ENCODE measurements around the gene HS3ST2.

Gene HS3ST2

DNA sequence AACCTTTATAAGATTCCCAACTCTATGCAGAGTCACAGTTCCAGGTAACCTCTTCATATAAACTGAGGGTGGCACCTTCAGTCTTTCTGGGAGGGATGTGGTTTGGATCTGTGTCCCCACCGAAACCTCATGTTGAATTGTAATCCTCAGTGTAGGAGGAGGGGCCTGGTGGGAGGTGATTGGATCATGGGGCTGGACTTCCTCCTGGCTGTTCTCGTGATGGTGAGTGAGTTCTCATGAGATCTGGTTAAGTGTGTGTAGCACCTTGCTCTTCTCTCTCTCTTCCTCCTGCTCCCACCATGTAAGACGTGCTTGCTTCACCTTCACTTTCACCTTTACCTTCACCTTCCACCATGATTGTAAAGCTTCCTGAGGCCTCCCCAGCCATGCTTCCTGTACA lies 30.5 kb downstream of the HS3ST2 start:
- Histone ChIP-seq H3K4me3 (ENCODE audit: low read length in 2 of 2) (no peak overlapping the region), H3K9me3 (ENCODE audit: control insufficient read depth in 2 of 2, low read length in 2 of 2) (no peaks in the 10 kb centered on the region), H3K27ac (ENCODE audit: low read depth in 2 of 2, low read length in 2 of 2) (no peak overlapping the region), H3K9ac (ENCODE audit: low read depth in 1 of 2, low read length in 2 of 2) (no peak overlapping the region), H3K27me3 (ENCODE audit: control insufficient read depth in 2 of 2, insufficient read depth in 2 of 2, low read length in 2 of 2) (peaks cover 7 to 8% of the 10 kb centered on the region in 2 donors), H3K36me3 (ENCODE audit: control insufficient read depth in 2 of 2, insufficient read depth in 2 of 2, low read length in 2 of 2) (no peaks in the 10 kb centered on the region), H3K4me1 (ENCODE audit: control insufficient read depth in 2 of 2, insufficient read depth in 2 of 2, low read length in 2 of 2) (no peaks in the 10 kb centered on the region)

DNA sequence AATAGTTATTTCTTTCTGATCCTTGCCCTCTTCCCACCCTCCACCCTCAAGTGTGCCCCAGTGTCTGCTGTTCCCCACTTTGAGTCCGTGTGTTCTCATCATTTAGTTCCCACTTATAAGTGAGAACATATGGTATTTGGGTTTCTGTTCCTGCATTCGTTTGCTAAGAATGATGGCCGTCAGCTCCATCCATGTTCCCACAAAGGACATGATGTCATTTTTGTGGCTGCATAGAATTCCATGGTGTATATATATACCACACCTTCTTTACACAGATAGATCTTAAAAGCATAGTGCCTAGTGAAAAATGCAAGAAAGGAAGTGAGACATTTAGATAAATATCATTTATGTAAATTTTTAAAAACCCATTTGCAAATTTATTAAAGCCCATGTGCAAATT lies 33.1 kb downstream of the HS3ST2 start:
- Histone ChIP-seq H3K9ac (ENCODE audit: low read depth in 1 of 2, low read length in 2 of 2) (no peak overlapping the region), H3K36me3 (ENCODE audit: control insufficient read depth in 2 of 2, insufficient read depth in 2 of 2, low read length in 2 of 2) (no peaks in the 10 kb centered on the region), H3K4me3 (ENCODE audit: low read length in 2 of 2) (no peak overlapping the region), H3K27me3 (ENCODE audit: control insufficient read depth in 2 of 2, insufficient read depth in 2 of 2, low read length in 2 of 2) (peaks cover 7 to 9% of the 10 kb centered on the region in 2 donors), H3K27ac (ENCODE audit: low read depth in 2 of 2, low read length in 2 of 2) (no peak overlapping the region), H3K4me1 (ENCODE audit: control insufficient read depth in 2 of 2, insufficient read depth in 2 of 2, low read length in 2 of 2) (no peaks in the 10 kb centered on the region), H3K9me3 (ENCODE audit: control insufficient read depth in 2 of 2, low read length in 2 of 2) (no peaks in the 10 kb centered on the region)

DNA sequence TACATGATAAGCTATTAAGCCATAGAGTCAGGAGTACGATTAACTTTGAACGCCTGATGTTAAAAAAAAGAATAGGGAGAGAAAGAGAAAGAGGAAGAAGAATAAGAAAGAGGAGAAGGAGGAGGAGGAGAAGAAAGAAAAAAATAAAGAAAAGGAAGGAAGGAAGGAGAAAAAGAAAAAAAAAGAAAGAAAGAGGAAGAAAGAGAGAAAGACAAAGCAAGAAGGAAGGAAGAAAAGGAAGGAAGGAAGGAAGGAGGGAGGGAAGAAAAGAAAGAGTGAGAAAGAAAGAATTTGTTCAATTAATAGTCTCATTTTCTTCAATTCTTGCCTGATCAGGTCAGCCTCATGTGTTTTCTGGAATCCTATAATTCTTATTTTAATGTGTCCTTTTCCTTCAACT lies 33.7 kb downstream of the HS3ST2 start:
- Histone ChIP-seq H3K9me3 (ENCODE audit: control insufficient read depth in 2 of 2, low read length in 2 of 2) (no peaks in the 10 kb centered on the region), H3K9ac (ENCODE audit: low read depth in 1 of 2, low read length in 2 of 2) (no peak overlapping the region), H3K4me1 (ENCODE audit: control insufficient read depth in 2 of 2, insufficient read depth in 2 of 2, low read length in 2 of 2) (no peaks in the 10 kb centered on the region), H3K27ac (ENCODE audit: low read depth in 2 of 2, low read length in 2 of 2) (no peak overlapping the region), H3K36me3 (ENCODE audit: control insufficient read depth in 2 of 2, insufficient read depth in 2 of 2, low read length in 2 of 2) (no peaks in the 10 kb centered on the region), H3K27me3 (ENCODE audit: control insufficient read depth in 2 of 2, insufficient read depth in 2 of 2, low read length in 2 of 2) (peaks cover 7 to 9% of the 10 kb centered on the region in 2 donors), H3K4me3 (ENCODE audit: low read length in 2 of 2) (no peak overlapping the region)

GRCh38 chr16:22848451-22848850 lies 34.5 kb downstream of the HS3ST2 start:
- Histone ChIP-seq H3K27ac (ENCODE audit: low read depth in 2 of 2, low read length in 2 of 2) (no peak overlapping the region), H3K4me3 (ENCODE audit: low read length in 2 of 2) (no peak overlapping the region), H3K9ac (ENCODE audit: low read depth in 1 of 2, low read length in 2 of 2) (no peak overlapping the region), H3K9me3 (ENCODE audit: control insufficient read depth in 2 of 2, low read length in 2 of 2) (no peaks in the 10 kb centered on the region), H3K27me3 (ENCODE audit: control insufficient read depth in 2 of 2, insufficient read depth in 2 of 2, low read length in 2 of 2) (peaks cover 4 to 7% of the 10 kb centered on the region in 2 donors), H3K4me1 (ENCODE audit: control insufficient read depth in 2 of 2, insufficient read depth in 2 of 2, low read length in 2 of 2) (no peaks in the 10 kb centered on the region), H3K36me3 (ENCODE audit: control insufficient read depth in 2 of 2, insufficient read depth in 2 of 2, low read length in 2 of 2) (no peaks in the 10 kb centered on the region)

DNA sequence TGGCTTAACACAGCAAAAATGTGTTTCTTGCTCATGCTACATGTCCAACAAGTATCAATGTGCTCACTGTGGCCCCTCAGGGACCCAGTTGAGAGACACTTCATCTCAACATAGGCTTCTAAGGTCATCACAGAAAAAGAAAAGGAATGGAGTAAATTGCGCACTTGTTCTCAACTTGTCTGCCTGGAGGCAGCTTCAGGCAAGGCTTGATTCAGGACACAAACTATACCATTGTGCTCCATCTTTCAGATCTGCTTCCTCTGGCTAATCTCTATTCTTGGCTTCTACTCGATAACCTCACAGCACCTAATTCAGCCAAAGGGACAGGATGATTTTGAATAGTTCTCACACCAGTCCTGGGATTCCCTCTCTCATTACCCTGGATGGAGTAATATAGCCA lies 35.6 kb downstream of the HS3ST2 start:
- Histone ChIP-seq H3K27me3 (ENCODE audit: control insufficient read depth in 2 of 2, insufficient read depth in 2 of 2, low read length in 2 of 2) (peaks cover 3 to 7% of the 10 kb centered on the region in 2 donors), H3K4me1 (ENCODE audit: control insufficient read depth in 2 of 2, insufficient read depth in 2 of 2, low read length in 2 of 2) (no peaks in the 10 kb centered on the region), H3K27ac (ENCODE audit: low read depth in 2 of 2, low read length in 2 of 2) (no peak overlapping the region), H3K36me3 (ENCODE audit: control insufficient read depth in 2 of 2, insufficient read depth in 2 of 2, low read length in 2 of 2) (no peaks in the 10 kb centered on the region), H3K9ac (ENCODE audit: low read depth in 1 of 2, low read length in 2 of 2) (no peak overlapping the region), H3K4me3 (ENCODE audit: low read length in 2 of 2) (no peak overlapping the region), H3K9me3 (ENCODE audit: control insufficient read depth in 2 of 2, low read length in 2 of 2) (no peaks in the 10 kb centered on the region)

- Histone ChIP-seq H3K27me3 (ENCODE audit: control insufficient read depth in 2 of 2, insufficient read depth in 2 of 2, low read length in 2 of 2) (no peaks in the 10 kb centered on the region), H3K9ac (ENCODE audit: low read depth in 1 of 2, low read length in 2 of 2) (no peak overlapping the region), H3K4me3 (ENCODE audit: low read length in 2 of 2) (no peak overlapping the region), H3K9me3 (ENCODE audit: control insufficient read depth in 2 of 2, low read length in 2 of 2) (no peaks in the 10 kb centered on the region), H3K27ac (ENCODE audit: low read depth in 2 of 2, low read length in 2 of 2) (no peak overlapping the region), H3K4me1 (ENCODE audit: control insufficient read depth in 2 of 2, insufficient read depth in 2 of 2, low read length in 2 of 2) (no peaks in the 10 kb centered on the region), H3K36me3 (ENCODE audit: control insufficient read depth in 2 of 2, insufficient read depth in 2 of 2, low read length in 2 of 2) (no peaks in the 10 kb centered on the region)
These were observed 41.3 kb downstream of the HS3ST2 start for GRCh38 chr16:22855231-22855630.

GRCh38 chr16:22857296-22858025 lies 43.5 kb downstream of the HS3ST2 start:
- H3K27me3 ChIP-seq (ENCODE audit: control insufficient read depth in 2 of 2, insufficient read depth in 2 of 2, low read length in 2 of 2) = no peaks in the 10 kb centered on the region
- no peak overlapping the region for H3K9ac ChIP-seq (ENCODE audit: low read depth in 1 of 2, low read length in 2 of 2)
- no peaks in the 10 kb centered on the region for H3K36me3 ChIP-seq (ENCODE audit: control insufficient read depth in 2 of 2, insufficient read depth in 2 of 2, low read length in 2 of 2)
- H3K27ac ChIP-seq (ENCODE audit: low read depth in 2 of 2, low read length in 2 of 2) = no peak overlapping the region
- no peak overlapping the region for H3K4me3 ChIP-seq (ENCODE audit: low read length in 2 of 2)
- no peaks in the 10 kb centered on the region for H3K4me1 ChIP-seq (ENCODE audit: control insufficient read depth in 2 of 2, insufficient read depth in 2 of 2, low read length in 2 of 2)
- H3K9me3 ChIP-seq (ENCODE audit: control insufficient read depth in 2 of 2, low read length in 2 of 2) = no peaks in the 10 kb centered on the region

DNA sequence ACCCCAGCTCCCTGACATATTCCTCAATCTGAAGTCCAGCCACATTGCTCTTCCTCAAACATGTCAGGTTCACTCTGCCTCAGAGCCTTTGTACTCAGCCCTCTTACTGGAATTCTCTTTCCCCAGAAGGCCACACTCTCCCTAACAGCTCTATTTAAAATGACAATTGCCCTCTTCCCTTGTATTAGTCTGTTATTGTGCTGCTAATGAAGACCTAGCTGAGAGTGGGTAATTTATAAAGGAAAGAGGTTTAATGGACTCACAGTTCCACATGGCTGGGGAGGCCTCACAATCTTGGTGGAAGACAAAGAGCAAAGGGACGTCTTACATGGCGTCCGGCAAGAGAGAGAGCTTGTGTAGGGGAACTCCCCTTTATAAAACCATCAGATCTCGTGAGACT lies 46.0 kb downstream of the HS3ST2 start:
- Histone ChIP-seq H3K27me3 (ENCODE audit: control insufficient read depth in 2 of 2, insufficient read depth in 2 of 2, low read length in 2 of 2) (peaks cover 0 to 3% of the 10 kb centered on the region in 2 donors), H3K4me1 (ENCODE audit: control insufficient read depth in 2 of 2, insufficient read depth in 2 of 2, low read length in 2 of 2) (no peaks in the 10 kb centered on the region), H3K4me3 (ENCODE audit: low read length in 2 of 2) (no peak overlapping the region), H3K9me3 (ENCODE audit: control insufficient read depth in 2 of 2, low read length in 2 of 2) (no peaks in the 10 kb centered on the region), H3K36me3 (ENCODE audit: control insufficient read depth in 2 of 2, insufficient read depth in 2 of 2, low read length in 2 of 2) (no peaks in the 10 kb centered on the region), H3K9ac (ENCODE audit: low read depth in 1 of 2, low read length in 2 of 2) (no peak overlapping the region), H3K27ac (ENCODE audit: low read depth in 2 of 2, low read length in 2 of 2) (no peak overlapping the region)

GRCh38 chr16:22861580-22861979 lies 47.6 kb downstream of the HS3ST2 start:
- Histone ChIP-seq H3K27ac (ENCODE audit: low read depth in 2 of 2, low read length in 2 of 2) (no peak overlapping the region), H3K9ac (ENCODE audit: low read depth in 1 of 2, low read length in 2 of 2) (no peak overlapping the region), H3K36me3 (ENCODE audit: control insufficient read depth in 2 of 2, insufficient read depth in 2 of 2, low read length in 2 of 2) (no peaks in the 10 kb centered on the region), H3K4me1 (ENCODE audit: control insufficient read depth in 2 of 2, insufficient read depth in 2 of 2, low read length in 2 of 2) (no peaks in the 10 kb centered on the region), H3K9me3 (ENCODE audit: control insufficient read depth in 2 of 2, low read length in 2 of 2) (no peaks in the 10 kb centered on the region), H3K4me3 (ENCODE audit: low read length in 2 of 2) (no peak overlapping the region), H3K27me3 (ENCODE audit: control insufficient read depth in 2 of 2, insufficient read depth in 2 of 2, low read length in 2 of 2) (peaks cover 0 to 3% of the 10 kb centered on the region in 2 donors)

DNA sequence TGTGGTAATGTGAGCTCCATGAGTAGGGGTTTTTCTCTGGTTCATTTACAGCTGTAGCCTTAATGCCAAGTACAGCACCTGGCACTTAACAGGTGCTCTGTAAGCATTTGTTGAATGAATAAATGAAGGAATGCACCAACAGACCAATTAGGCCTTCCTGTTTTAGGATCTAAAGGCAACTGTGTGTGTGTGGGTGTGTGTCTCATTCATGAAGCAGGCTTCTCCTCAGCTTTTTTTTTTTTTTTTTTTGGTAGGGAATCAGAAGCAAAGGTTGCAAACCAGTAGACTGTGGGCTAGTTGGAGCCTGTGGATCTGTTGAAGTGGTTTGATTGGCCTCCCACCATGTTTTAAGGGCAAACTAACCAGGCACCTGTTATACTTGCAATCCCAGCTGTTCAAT lies 48.1 kb downstream of the HS3ST2 start:
- H3K36me3 ChIP-seq (ENCODE audit: control insufficient read depth in 2 of 2, insufficient read depth in 2 of 2, low read length in 2 of 2) = no peaks in the 10 kb centered on the region
- no peaks in the 10 kb centered on the region for H3K9me3 ChIP-seq (ENCODE audit: control insufficient read depth in 2 of 2, low read length in 2 of 2)
- no peak overlapping the region for H3K27ac ChIP-seq (ENCODE audit: low read depth in 2 of 2, low read length in 2 of 2)
- H3K27me3 ChIP-seq (ENCODE audit: control insufficient read depth in 2 of 2, insufficient read depth in 2 of 2, low read length in 2 of 2) = peaks cover 0 to 3% of the 10 kb centered on the region in 2 donors
- no peak overlapping the region for H3K9ac ChIP-seq (ENCODE audit: low read depth in 1 of 2, low read length in 2 of 2)
- H3K4me3 ChIP-seq (ENCODE audit: low read length in 2 of 2) = no peak overlapping the region
- H3K4me1 ChIP-seq (ENCODE audit: control insufficient read depth in 2 of 2, insufficient read depth in 2 of 2, low read length in 2 of 2) = no peaks in the 10 kb centered on the region
